SK-N-MC (cell line): ENCODE data around the gene PRELP.

Experiments
- EZH2 ChIP-seq: fragments of 200-600 bp; sonication (generic); IDR thresholded peaks from one replicate; pipeline ENCODE4 v1.6.1; 2017; ENCODE audit warnings: antibody characterized with exemption
- FOXP2 ChIP-seq: optimal IDR thresholded peaks from 2 replicates; pipeline ENCODE3; 2011; ENCODE audit warnings: mild to moderate bottlenecking, moderate library complexity; ENCODE audit not compliant: insufficient read depth; ENCODE audit errors: extremely low read length, control extremely low read depth
- POLR2AphosphoS5 ChIP-seq: IDR thresholded peaks from 2 replicates; pipeline ENCODE4 v1.6.1; 2012; ENCODE audit warnings: mild to moderate bottlenecking, low read depth, low read length, borderline replicate concordance

- no peak for TF ChIP-seq POLR2AphosphoS5
- no peak for TF ChIP-seq FOXP2
- no peak for TF ChIP-seq EZH2
These were observed 45.6 kb downstream of the PRELP start for GRCh38 chr1:203521074-203521794.
